DOHH2 (cell line): Measurements from ENCODE around the gene ADPGK.

Experiments
- EZH2phosphoT487 ChIP-seq: fragments of 200-600 bp; sonication (generic); IDR thresholded peaks from 2 replicates; pipeline ENCODE4 v1.6.1; 2017; ENCODE audit warnings: borderline replicate concordance, mild to moderate bottlenecking, antibody characterized with exemption, low read length, moderate library complexity, mixed read lengths
- TF ChIP-seq, protein P1 (sequence below): fragments of 200-600 bp; sonication (generic); IDR thresholded peaks from one replicate; pipeline ENCODE4 v1.5.1; 2014; ENCODE audit warnings: antibody characterized with exemption, mild to moderate bottlenecking, low read depth, low read length; ENCODE audit not compliant: poor library complexity, severe bottlenecking

DNA sequence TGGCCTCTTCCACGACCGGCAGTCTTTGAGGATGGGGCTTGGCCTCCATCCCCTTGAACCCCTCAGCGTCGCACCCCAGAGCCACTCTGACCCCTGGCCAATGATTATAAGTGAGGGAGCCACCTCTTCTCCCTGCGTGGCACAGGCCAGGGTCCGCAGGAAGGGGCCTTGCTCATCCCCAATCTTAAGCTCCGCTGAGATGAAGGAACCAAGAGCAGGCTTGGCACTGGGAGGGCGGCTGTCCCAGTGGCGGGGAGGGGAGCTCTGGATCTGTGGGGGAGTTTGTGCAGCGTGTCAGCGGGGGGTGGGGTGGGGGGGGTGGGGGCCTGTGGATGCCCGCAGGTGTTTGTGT is 13.8 kb upstream of the ADPGK start:
- TF ChIP-seq, protein P1, sequence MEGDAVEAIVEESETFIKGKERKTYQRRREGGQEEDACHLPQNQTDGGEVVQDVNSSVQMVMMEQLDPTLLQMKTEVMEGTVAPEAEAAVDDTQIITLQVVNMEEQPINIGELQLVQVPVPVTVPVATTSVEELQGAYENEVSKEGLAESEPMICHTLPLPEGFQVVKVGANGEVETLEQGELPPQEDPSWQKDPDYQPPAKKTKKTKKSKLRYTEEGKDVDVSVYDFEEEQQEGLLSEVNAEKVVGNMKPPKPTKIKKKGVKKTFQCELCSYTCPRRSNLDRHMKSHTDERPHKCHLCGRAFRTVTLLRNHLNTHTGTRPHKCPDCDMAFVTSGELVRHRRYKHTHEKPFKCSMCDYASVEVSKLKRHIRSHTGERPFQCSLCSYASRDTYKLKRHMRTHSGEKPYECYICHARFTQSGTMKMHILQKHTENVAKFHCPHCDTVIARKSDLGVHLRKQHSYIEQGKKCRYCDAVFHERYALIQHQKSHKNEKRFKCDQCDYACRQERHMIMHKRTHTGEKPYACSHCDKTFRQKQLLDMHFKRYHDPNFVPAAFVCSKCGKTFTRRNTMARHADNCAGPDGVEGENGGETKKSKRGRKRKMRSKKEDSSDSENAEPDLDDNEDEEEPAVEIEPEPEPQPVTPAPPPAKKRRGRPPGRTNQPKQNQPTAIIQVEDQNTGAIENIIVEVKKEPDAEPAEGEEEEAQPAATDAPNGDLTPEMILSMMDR, result no peak
- TF ChIP-seq EZH2phosphoT487, result no peak; the same call in 1 of the 2 replicates
